ENCODE results near the gene NPPB. TPM values are rescaled to one million over a fixed set of nuclear protein-coding genes. Genes with fewer than 3 reads are reported as not detected.

Gene NPPB
- total and polyA plus RNA-seq, 4 experiments from 2014 or later = not detected

- peaks cover 3% of the 10 kb centered on the region for H3K4me1 ChIP-seq (ENCODE audit: insufficient read depth, low read length)
- H3K27ac Mint-ChIP-seq = no peak overlapping the region
- no peak overlapping the region for H3K4me3 Mint-ChIP-seq
- no peaks in the 10 kb centered on the region for H3K9me3 ChIP-seq (ENCODE audit: control insufficient read depth in 1 of 2, low read length in 2 of 2)
- no peaks in the 10 kb centered on the region for H3K27me3 Mint-ChIP-seq
- ChIA-PET POLR2A (ENCODE audit: partially characterized antibody) (no interaction called here), CTCF (ENCODE audit: partially characterized antibody) (no interaction called here)
- intact Hi-C loops (cut with micrococcal nuclease) = no loop called here
- no peaks in the 10 kb centered on the region for H3K9me3 Mint-ChIP-seq
- H3K4me3 ChIP-seq (ENCODE audit: low read length in 2 of 2) = no peak overlapping the region
- H3K27me3 ChIP-seq (ENCODE audit: insufficient read depth, low read length) = no peaks in the 10 kb centered on the region
- DNase-seq = no peak
- peaks cover 5 to 11% (median 9%) of the 10 kb centered on the region in 4 donors for H3K4me1 Mint-ChIP-seq
- H3K36me3 Mint-ChIP-seq = peaks cover 26 to 39% of the 10 kb centered on the region in 2 donors
- H3K36me3 ChIP-seq (ENCODE audit: insufficient read depth, low read length) = peaks cover 16% of the 10 kb centered on the region
- H3K27ac ChIP-seq (ENCODE audit: low read depth, low read length) = no peak overlapping the region
Observed at GRCh38 chr1:11813021-11813420, 45.7 kb downstream of the NPPB start.

Other genes starting within 250 kb of the NPPB start
- gene FBXO2, start 204.5 kb downstream of the NPPB start, total RNA-seq = 1 to 10 TPM; 4.4 to 5.1 TPM
- 1 to 10 TPM; 4.1 to 7.5 TPM for gene FBXO2, start 204.5 kb downstream of the NPPB start, polyA plus RNA-seq
- gene FBXO44, start 204.1 kb downstream of the NPPB start, total RNA-seq = 10 to 100 TPM; 56.7 to 56.9 TPM
- gene FBXO44, start 204.1 kb downstream of the NPPB start, polyA plus RNA-seq = 10 to 100 TPM in 1 of 2 donors, 1 to 10 TPM in 1; 10.0 to 11.0 TPM
- 1 to 10 TPM; 3.2 to 4.3 TPM for gene FBXO6, start 194.7 kb downstream of the NPPB start, total RNA-seq
- 10 to 100 TPM in 1 of 2 donors, 1 to 10 TPM in 1; 9.0 to 12.1 TPM for gene FBXO6, start 194.7 kb downstream of the NPPB start, polyA plus RNA-seq
- 10 to 100 TPM; 20.7 to 22.7 TPM for gene MAD2L2, start 177.8 kb downstream of the NPPB start, total RNA-seq
- gene MAD2L2, start 177.8 kb downstream of the NPPB start, polyA plus RNA-seq = 10 to 100 TPM; 51.5 to 55.1 TPM
- under 1 TPM; 0.17 to 0.23 TPM for gene DRAXIN, start 167.2 kb downstream of the NPPB start, total RNA-seq
- under 1 TPM in 1 of 2 donors, not detected in 1; 0.07 TPM for gene DRAXIN, start 167.2 kb downstream of the NPPB start, polyA plus RNA-seq
- gene AGTRAP, start 122.8 kb downstream of the NPPB start, total RNA-seq = 10 to 100 TPM; 19.0 to 21.7 TPM
- 10 to 100 TPM; 53.4 to 76.9 TPM for gene AGTRAP, start 122.8 kb downstream of the NPPB start, polyA plus RNA-seq
- gene C1orf167, start 96.8 kb downstream of the NPPB start, total RNA-seq = not detected
- gene C1orf167, start 96.8 kb downstream of the NPPB start, polyA plus RNA-seq = not detected
- gene MTHFR, start 53.0 kb downstream of the NPPB start, total RNA-seq = 10 to 100 TPM; 52.7 to 54.2 TPM
- gene MTHFR, start 53.0 kb downstream of the NPPB start, polyA plus RNA-seq = 1 to 10 TPM; 2.3 to 6.9 TPM
- gene CLCN6, start 52.8 kb downstream of the NPPB start, total RNA-seq = 10 to 100 TPM; 20.8 to 20.9 TPM
- 1 to 10 TPM; 1.4 to 2.6 TPM for gene CLCN6, start 52.8 kb downstream of the NPPB start, polyA plus RNA-seq
- gene NPPA, start 11.2 kb downstream of the NPPB start, total RNA-seq = not detected
- not detected for gene NPPA, start 11.2 kb downstream of the NPPB start, polyA plus RNA-seq
- 10 to 100 TPM; 34.5 to 34.6 TPM for gene KIAA2013, start 67.5 kb upstream of the NPPB start, total RNA-seq
- gene KIAA2013, start 67.5 kb upstream of the NPPB start, polyA plus RNA-seq = 10 to 100 TPM; 28.4 to 52.6 TPM
- gene PLOD1, start 75.8 kb upstream of the NPPB start, total RNA-seq = 1 to 10 TPM; 2.9 to 3.6 TPM
- gene PLOD1, start 75.8 kb upstream of the NPPB start, polyA plus RNA-seq = 1 to 10 TPM; 2.5 to 2.6 TPM
- 10 to 100 TPM; 44.0 to 53.7 TPM for gene MFN2, start 121.5 kb upstream of the NPPB start, total RNA-seq
- 10 to 100 TPM; 29.0 to 29.5 TPM for gene MFN2, start 121.5 kb upstream of the NPPB start, polyA plus RNA-seq
- 10 to 100 TPM; 34.7 to 35.6 TPM for gene MIIP, start 160.6 kb upstream of the NPPB start, total RNA-seq
- gene MIIP, start 160.6 kb upstream of the NPPB start, polyA plus RNA-seq = 10 to 100 TPM; 26.4 to 27.0 TPM
- gene TNFRSF8, start 204.4 kb upstream of the NPPB start, total RNA-seq = not detected
- not detected for gene TNFRSF8, start 204.4 kb upstream of the NPPB start, polyA plus RNA-seq